Right kidney (tissue), 1 donor: ENCODE measurements around the gene GPC6.
"Not testable (repeated sequence)": the region's sequence is repeated elsewhere in the genome, so short reads cannot be mapped to it uniquely, and the experiment has no call there.

Experiments used
- DNase-seq: peaks from one replicate; pipeline ENCODE4 v3.0.0-alpha.2; 2016

Gene GPC6

DNA sequence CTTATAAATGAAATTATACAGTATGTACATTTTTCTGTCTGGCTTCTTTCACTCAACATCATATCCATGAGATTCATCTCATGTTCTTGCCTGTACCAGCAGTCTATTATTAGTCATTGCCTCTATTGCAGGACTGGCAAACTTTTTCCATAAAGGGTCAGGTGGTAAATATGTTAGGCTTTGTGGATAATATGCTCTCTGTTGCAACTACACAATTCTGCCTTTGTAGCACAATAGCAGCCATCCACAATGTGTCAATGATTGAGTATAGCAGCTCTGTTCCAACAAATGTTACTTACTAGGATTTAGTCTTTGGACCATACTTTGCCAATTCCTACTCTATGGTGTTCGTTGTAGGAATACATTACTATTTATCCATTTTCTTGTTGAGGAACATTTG is 948.5 kb downstream of the GPC6 start:
- no peak for DNase-seq

DNA sequence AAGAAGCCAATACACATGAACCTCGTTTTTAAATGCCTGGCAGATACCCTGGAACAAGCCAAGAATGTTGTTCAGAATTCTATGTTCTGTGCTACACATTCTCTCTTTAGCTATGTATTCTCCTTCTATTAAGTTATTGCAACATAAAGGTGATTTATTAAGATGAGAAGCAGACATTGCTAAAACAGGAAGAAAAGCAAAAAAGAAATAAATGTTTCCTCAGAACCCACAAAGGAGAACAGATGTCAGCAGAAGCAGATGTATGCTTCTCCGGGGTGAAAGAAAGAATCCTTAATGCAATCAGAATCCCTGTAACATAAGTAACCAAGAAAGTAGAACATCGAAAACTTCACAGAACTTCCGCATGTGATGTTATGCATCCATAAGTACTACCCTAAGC is 950.0 kb downstream of the GPC6 start:
- no peak for DNase-seq

DNA sequence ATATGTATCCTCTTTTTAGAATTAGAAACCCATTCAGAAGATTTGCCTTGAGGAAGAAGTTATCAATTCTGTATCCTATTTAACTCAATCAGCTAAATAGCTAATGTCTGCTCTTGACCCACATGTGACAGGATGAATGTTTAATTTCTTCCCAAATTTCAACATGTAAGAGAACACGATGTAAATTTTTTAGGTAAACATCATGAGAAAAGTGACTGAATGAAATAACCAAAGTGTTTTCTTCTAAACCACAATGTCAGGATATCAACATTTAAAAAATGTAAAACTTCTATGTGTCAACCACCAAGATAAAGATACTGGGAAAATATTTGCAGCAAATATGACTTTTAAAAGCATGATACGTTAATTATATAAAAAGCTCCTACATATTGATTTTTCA is 950.4 kb downstream of the GPC6 start:
- no peak for DNase-seq

DNA sequence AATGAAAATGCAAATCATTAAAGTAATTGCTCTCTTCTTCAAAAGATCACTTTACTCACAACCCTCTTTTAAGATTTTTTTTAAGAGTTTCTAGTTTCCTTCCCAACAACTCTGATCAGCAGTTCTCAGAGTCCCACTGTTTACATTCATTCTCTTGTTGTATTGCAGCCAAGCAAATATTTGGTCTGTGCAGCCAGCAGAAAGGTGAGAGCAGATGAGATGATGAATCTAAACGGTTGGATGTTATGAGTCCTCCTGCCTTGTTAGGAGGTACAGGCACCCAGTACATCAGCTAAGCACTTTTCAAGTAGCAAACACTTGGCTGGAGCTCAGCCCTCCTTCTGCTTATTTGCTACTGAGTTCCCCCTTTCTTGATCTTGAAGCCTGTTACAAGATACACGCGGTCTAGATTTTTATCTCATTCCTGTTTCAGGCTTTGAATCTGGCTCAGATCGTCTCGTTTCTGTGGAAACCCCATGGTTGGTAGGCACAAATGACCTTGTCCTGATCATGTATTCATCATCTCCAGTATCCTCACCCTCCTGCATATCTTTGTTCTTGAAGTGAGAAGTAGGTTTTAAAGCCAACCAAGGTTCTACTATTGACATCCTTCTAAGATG is 952.1 kb downstream of the GPC6 start:
- no peak for DNase-seq

DNA sequence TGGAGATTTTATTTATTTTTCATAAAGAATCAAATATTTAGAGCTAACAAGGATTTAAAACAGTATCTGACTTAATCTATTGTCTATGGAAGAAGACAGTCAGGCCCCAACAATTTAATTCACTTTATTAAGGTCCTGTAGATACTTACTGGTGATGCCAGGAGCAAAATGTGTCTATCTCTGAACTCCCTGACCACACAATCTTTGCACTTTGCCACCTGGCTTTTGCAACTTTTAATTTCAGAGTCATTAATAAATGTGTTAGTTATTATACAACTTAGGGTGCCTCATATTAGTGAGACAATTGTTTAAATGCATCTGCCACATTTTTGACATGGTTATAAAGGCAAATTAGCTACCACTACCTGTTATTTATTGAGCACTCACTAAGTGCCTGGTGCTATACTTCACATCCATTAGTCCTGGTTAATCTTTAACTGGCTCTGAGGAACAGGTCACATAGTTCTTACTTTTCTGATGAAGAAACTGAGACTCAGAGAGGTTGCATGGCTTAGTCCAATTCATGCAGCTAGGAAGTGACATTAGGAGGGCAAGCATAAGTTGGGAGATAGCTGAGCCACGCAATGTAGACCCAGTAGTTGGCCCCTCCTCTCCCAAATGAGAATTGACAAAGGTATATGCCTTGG is 955.0 kb downstream of the GPC6 start:
- DNase-seq: no peak

DNA sequence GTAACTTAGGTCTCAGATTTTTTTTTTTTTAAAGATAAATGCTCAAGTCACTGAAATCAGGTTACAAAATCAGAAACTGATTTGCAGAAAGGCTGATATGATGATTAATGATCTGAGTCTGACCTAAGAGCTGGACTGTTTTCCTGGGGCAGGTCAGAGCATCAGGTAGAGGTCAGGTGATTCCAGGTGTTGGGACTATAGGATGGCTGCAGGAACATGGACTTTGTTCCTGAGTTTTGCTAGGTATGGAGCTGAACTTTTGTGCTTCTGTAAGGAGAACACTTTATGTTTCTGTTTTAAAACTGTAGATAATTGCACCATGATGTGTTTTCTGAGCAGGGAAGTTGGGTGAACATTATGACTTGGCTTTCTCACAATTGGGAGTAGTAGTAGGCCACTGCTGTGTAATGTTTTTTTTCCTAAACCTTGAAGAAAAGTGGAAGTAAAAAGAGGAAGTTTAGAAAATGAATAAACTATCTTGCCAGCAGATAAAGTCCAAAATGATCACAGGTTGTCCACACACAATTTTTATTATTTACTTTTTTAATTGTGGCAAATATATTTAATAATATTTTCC is 955.7 kb downstream of the GPC6 start:
- no peak for DNase-seq

DNA sequence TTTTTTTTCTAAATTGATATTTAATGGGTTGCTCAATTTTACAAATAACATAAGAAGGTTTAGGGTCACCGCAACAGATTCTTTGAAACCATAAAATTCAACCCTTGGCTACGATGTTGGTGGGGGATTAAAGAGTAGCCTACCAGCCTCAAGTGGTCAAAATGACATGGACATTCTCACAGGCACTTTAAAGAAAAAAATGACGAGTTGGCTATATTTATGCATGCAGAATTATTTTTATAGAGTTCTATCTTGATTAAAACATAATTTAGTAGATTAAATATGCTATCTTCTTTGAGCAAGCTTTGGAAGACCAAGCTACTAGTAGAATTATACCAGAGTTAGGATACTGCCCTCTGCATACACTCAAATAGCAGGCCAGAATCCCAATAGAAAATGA is 959.9 kb downstream of the GPC6 start:
- DNase-seq: no peak

DNA sequence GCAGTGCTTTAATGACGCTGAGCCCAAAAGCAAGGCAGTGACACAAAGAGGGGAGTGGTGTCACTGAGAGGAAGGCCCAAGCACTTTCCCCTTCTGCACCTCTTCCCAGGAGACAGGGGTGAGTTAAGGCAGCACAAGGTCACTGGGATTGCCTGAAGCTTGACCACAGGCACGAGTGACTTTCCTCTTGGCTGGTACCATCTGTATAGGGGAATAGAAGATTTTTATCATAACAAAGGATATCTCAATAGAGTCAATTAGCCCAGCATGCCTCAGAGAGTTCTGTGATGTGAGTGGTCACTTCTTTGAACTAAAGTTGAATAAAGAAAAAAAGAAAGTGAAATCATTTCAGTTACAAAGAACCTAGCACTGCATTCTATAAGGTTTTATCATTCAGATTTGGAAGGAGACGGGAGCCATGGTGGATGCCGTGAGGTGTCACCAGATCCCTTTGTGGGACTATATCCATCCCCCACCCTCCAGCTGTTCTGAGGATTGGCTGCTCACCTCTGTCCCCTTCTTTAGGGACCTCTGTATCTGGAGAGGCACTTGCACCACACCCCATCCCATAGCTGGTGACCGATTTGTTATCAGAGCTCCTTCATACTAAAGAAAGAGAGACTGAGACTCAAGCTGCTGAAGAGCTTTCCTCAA is 961.7 kb downstream of the GPC6 start:
- no peak for DNase-seq

DNA sequence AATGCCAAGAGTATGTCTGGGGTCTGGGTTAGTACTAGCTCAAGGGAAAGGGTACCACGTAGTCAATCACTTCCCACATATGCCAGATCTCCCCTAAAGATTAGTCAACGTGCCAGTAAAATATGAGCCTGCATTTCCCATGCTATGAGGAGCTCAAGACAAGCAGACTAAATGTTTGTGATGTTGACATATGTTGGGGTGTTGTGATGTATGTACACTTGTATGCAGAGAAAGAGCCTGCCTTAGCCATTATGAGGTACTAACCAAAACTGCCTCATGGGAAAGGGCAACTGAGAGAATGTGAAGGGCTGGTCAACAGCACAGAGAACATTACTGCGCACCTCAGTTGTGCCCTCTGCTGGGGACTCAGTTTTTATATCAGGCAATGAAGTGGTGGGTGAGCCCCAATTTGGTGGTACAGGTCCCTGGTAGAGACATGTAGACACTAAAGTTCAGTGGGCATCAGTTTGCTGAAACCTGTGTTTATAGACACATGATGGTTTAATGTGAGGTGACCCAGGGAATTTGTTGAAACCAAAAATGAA is 965.9 kb downstream of the GPC6 start:
- DNase-seq: no peak

DNA sequence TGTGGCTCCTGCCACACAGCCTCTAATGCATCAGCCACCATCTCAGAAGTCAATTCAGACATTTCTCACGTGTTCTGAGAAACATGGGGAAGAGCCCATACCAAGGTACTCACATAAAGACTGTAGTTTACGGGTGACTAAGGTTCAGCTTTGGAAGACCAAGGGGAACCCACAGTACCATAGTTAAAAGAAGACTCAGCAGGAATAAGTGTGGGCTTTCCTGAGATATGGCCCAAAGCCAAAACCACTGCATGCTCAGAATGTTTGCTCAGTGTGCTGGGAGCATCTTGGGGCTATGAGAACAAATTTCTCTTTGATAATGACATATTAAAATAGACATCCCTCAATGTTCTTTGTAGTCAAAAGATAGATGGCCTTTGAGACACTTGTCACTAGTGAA is 969.1 kb downstream of the GPC6 start:
- DNase-seq: no peak

DNA sequence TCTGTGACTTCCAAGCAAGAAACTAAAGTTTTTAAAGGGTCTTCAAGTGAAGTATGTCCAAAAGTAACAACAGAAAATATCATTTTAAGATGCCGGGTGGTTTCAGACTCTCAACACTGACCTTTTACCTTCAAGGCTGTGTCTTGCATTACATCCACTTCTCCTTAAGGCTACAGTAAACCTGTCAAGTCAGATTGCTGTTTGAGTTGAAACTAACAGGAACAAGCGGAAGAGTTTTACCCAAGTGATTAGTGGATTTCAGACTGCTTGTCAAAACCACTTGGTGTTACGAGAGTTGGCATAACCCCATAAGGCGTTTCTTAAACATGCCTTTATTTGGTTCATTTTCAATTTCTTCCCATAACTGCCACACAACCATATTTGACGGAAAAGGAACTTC is 969.8 kb downstream of the GPC6 start:
- no peak for DNase-seq

DNA sequence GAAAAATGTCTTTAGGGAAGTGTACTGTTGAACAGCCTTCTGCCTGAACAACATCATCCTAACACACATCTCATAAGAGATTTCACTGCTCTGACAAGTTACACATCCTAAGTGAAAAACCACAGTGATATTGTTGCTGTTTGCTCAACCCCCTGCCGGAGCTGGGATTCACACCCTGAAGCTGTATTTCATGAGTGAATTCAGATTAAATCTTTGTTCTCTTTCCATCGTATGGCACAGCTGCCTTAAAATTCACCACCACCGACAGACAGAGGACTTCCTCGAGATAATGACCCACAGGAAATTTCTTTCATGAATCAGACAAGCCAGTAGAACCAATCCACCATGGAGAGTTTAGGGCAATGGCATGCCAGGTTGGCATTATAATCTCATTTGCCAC is 972.1 kb downstream of the GPC6 start:
- no peak for DNase-seq

DNA sequence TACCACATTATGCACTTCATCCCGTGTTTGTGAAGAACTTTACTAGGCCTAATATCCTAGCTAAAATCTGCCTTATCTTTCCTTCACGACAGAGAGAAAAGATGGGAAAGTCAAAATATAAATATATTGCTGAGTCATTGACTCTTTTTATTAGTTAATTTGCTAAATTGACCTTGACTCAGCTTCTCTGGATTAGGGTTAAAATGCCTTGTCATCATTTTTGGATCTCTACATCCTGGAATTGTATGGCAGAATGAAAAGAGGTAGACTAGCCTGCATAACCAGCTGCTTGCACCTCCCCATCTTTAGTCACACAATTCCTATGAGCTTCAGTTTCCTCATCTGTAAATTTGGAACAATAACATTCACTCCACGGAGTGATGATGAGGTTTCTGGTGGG is 972.5 kb downstream of the GPC6 start:
- no peak for DNase-seq

DNA sequence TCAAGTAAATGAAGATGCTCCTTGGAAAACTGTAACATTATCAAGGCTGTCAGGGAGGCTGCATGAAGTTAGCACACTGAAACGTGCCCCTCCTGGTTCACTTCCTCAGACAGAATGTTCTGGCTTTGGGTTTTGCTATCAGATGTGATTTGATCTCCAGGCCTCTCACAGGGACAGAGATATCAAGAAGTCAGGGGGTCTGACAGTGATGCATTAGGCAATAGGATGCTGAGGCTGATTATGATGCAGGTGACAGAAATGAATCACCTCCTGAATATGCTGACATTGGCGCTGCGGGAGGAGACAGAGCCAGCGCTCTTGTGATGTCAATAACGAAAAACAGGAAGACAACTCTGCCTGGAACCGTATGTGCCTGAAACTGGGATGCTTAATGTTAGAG is 974.4 kb downstream of the GPC6 start:
- no peak for DNase-seq

DNA sequence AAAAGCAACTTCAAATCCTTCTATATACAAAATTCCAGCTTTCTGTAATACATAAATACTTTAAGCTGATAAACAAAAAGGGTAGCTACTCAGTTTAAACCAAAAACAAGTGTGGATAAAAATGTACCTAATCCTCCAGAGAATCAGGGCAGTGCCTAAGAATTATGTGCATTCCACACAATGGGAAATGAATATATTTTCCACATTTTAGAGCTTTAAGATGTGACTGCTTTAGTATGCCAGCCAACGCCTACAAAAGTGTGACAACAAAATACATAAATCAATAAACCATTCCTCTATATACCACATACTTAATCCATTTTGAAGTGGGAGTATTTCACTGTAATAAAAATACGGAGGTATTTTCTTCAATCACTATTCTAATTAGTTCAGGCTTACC is 977.6 kb downstream of the GPC6 start:
- no peak for DNase-seq

DNA sequence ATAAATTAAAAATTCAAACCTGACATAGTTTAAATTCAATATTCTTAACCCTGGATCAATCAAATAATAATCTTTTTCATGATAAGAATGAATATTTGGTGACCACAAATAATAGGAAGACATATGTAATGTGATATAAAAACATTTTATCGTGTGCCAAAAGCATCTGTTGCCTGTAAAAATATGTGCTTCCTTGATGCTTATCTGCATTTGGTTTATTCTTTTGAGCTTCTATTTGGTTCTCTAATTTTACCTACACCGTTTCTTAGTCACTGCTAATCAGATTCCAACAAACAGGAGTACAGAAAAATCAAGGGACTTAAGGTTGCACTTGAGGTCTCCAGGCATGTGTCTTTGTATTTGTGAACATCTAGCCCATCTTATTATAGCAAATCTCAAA is 978.3 kb downstream of the GPC6 start:
- DNase-seq: no peak

DNA sequence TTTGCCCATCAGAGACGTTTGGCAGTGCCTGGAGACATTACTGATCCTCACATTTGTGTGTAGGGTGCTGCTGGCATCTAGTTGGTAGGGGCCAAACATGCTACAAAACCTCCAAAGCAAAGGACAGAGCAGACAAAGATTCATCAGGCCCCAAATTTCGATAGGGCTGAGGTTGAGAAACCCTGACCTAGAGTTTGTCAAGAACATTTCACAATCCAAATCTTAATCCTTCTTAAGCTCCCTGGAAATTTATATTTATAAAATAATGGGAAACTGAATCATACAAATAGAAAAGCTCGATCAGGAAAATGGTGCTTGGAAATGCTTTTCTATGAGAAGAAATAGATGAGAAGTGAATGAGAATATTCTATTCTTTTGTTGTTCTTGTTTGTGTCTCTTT is 979.3 kb downstream of the GPC6 start:
- DNase-seq: no peak

DNA sequence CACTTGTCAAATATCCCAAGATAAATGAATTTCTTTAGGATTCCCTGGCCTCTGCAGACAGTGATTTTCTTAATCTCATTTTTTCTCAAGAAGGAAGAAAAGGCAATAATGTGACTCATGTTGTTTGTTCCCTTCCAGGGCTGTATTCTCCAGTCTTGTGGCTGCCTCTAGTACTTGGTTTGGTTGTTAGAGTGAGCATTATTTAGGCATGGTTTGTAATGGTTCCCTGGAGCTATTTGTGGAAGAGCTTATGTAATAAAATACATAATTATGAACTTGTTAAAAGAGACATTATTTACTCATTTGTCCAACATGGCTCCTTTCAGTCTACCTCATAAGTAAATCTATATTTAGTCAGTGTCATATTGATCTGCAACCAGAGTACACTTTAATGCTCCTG is 982.5 kb downstream of the GPC6 start:
- no peak for DNase-seq

DNA sequence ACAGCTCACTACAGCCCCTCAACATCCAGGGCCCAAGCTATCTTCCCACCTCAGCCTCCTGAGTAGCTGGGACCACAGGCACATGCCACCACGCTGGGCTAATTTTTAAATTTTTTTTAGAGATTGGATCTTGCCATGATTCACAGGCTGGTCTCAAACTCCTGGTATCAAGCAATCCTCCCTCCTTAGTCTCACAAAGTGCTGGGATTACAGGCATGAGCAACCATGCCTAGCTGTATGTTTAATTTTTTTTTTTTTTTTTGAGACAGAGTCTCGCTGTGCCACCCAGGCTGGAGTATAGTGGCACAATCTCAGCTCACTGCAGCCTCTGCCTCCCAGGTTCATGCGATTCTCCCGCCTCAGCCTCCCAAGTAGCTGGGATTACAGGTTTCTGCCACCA is 983.3 kb downstream of the GPC6 start:
- not testable (repeated sequence) for DNase-seq

DNA sequence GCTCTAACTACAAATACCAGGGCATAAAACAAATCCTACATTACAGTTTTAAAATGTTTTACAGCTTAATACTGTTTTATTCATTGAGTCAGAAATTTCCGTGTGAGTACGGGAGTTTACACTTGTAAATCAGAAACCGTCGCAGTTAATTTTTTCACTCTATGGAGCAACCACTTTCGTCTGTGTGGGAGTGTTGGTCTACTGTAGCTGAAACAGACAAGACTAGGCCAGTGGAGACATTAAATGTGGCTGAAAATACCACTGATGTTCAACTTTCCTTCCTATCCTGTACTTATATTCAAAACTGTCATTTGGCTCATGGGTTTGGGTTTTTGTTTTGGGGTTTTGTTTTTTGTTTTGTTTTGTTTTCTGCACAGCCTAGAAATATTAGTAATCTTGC is 984.2 kb downstream of the GPC6 start:
- peak; percentile 36 for DNase-seq

DNA sequence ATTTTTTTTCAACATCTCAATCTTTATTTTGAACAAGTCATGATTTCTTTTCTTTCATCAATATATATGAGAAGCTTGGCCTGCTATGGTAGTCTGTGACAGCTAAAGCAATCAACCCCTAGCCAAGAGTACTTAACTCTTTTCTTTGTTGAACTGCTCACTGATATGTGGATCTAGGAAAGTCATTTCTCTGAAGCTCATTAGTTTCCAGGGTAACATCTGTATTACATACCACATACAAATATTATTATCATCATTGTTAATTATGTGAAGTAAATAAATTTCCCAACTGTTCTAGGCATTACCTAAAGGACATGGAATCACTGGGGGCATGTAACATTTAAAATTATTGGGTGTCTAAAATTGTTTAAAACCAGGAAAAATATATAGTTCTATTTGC is 985.6 kb downstream of the GPC6 start:
- no peak for DNase-seq

DNA sequence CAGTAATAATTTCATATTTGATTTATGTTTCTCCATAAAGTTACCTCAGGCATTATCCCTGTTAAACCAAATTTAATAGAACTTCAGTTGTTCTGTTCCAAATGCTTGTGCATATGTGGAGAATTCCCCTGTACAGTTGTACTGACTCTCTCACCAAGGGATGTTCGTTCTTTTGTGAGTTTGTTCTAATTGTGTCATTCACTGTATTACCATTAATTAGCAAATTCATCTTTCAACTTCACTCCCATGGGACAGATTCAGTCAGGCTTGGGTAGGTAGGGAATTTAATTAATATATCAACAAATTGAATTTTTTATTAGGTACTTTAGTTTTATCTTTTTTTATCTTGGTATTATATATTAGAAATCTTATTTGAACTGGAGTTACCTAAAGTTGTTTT is 987.5 kb downstream of the GPC6 start:
- no peak for DNase-seq

DNA sequence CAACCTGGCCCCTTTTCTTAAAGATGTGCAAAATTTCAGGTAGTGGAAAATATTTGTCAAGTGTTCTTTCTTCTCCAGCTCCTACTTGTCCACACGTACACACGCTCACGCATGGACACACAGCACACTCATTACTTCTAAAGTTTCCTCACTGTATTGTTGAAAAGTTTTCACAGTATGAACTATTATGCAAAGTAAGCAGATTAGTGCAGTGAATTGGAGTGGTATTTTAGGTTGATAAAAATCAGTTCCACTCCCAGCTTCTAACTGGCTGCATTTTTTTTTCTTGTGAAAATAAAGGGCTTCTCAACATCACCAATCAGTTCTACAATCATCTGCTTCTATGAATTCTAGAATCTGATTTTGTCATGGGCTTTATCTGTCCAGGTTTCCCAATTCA is 988.4 kb downstream of the GPC6 start:
- no peak for DNase-seq

DNA sequence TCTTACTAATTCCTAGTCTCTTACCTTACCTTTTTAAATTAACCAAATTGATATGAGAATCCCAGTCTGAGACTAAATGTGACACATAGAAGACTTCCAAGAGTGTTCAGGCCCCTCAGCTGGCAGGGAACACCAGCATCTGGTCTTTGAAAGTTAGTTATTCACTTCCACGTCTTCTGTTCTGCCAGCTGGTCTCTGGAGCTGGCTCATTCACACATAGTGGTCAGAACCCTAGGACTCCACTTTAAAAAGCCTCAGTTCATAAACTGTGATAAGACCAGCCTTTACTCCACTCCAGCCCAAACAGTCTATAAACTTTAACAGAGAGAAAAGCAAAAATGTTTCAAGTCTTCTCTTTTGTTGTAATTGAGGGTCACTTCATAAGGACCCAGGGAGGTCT is 989.9 kb downstream of the GPC6 start:
- DNase-seq: no peak
